Measurements from ENCODE around the gene ATAD3B. TPM values are rescaled to one million over a fixed set of nuclear protein-coding genes. Genes with fewer than 3 reads are reported as not detected.

Gene ATAD3B
- total RNA-seq, 1 experiment from 2014 or later, result 62.9 TPM

DNA sequence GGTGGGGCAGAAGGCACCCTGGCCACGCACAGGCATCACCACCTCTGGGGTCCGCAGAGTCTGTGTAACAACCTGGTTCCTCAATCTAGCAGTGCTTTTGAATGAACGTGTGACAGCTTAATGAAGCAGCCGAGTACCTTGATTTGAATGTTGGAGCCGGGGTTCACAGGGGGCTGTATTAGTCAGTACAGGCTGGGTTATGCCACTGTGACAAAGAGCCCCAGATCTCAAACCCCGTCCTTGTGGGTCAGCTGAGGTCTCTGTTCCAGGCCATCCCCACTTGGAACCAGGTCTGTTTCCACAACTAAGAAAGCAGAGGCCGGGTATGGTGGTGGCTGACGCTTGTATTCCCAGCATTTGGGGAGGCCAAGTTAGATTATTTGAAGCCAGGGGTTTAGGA lies 58.4 kb downstream of the ATAD3B start:
- H3K27me3 ChIP-seq (ENCODE audit: insufficient read depth, low read length), result no peaks in the 10 kb centered on the region
- no peaks in the 10 kb centered on the region for H3K79me2 ChIP-seq (ENCODE audit: insufficient read depth, low read length)
- RAD21 ChIA-PET (ENCODE audit: low non-redundant PET in 1 of 2, low total read pairs in 2 of 2, uncharacterized antibody in 2 of 2, unreplicated experiment in 2 of 2), result no interaction called here
- BruUV-seq (replicated peaks), result no TSS peak
- POLR2A ChIA-PET, result no interaction called here
- no peak for DNase-seq (ENCODE audit: low read depth, low spot score)
- H3K4me1 ChIP-seq (ENCODE audit: control insufficient read depth in 1 of 2, insufficient read depth in 2 of 2, low read length in 2 of 2), result no peaks in the 10 kb centered on the region
- no peak overlapping the region for H2AFZ ChIP-seq (ENCODE audit: low read depth, low read length, poor library complexity, severe bottlenecking)
- H3K4me3 ChIP-seq (replicated peaks in 1 of 2; ENCODE audit: low read depth in 1 of 2, low read length in 2 of 2), result no peak overlapping the region
- ATAC-seq, result no peak
- no peaks in the 10 kb centered on the region for H3K9me2 ChIP-seq (ENCODE audit: insufficient read depth)
- no peaks in the 10 kb centered on the region; a peak in 1 of 4 replicates for H3K9me3 ChIP-seq (ENCODE audit: control insufficient read depth in 1 of 2, insufficient read depth in 1 of 2, low read depth in 1 of 2, low read length in 2 of 2)
- TF ChIP-seq CBX3 (IDR thresholded peaks at IDR 0.05; ENCODE audit: low read depth) (no peak), TCF7L2 (IDR thresholded peaks at IDR 0.05; ENCODE audit: borderline replicate concordance, extremely low read depth, insufficient read depth, insufficient read length) (no peak), EZH2phosphoT487 (IDR thresholded peaks at IDR 0.05; ENCODE audit: borderline replicate concordance) (no peak), ZNF274 (IDR thresholded peaks at IDR 0.05; ENCODE audit: low read depth, low read length) (no peak), ELF1 (IDR thresholded peaks at IDR 0.05; ENCODE audit: borderline replicate concordance, low read depth) (no peak), CEBPB (IDR thresholded peaks at IDR 0.05; ENCODE audit: low read depth) (no peak), POLR2AphosphoS5 (IDR thresholded peaks at IDR 0.05; ENCODE audit: low read depth, low read length) (no peak), EGR1 (IDR thresholded peaks at IDR 0.05; ENCODE audit: low read depth) (no peak), YY1 (IDR thresholded peaks at IDR 0.05; ENCODE audit: extremely low read depth, insufficient replicate concordance, low read depth, low read length) (no peak), SRF (IDR thresholded peaks at IDR 0.05; ENCODE audit: low read depth) (no peak)
- TF ChIP-seq, protein P1, sequence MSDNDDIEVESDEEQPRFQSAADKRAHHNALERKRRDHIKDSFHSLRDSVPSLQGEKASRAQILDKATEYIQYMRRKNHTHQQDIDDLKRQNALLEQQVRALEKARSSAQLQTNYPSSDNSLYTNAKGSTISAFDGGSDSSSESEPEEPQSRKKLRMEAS (IDR thresholded peaks at IDR 0.05), result no peak
- TF ChIP-seq, protein P2, sequence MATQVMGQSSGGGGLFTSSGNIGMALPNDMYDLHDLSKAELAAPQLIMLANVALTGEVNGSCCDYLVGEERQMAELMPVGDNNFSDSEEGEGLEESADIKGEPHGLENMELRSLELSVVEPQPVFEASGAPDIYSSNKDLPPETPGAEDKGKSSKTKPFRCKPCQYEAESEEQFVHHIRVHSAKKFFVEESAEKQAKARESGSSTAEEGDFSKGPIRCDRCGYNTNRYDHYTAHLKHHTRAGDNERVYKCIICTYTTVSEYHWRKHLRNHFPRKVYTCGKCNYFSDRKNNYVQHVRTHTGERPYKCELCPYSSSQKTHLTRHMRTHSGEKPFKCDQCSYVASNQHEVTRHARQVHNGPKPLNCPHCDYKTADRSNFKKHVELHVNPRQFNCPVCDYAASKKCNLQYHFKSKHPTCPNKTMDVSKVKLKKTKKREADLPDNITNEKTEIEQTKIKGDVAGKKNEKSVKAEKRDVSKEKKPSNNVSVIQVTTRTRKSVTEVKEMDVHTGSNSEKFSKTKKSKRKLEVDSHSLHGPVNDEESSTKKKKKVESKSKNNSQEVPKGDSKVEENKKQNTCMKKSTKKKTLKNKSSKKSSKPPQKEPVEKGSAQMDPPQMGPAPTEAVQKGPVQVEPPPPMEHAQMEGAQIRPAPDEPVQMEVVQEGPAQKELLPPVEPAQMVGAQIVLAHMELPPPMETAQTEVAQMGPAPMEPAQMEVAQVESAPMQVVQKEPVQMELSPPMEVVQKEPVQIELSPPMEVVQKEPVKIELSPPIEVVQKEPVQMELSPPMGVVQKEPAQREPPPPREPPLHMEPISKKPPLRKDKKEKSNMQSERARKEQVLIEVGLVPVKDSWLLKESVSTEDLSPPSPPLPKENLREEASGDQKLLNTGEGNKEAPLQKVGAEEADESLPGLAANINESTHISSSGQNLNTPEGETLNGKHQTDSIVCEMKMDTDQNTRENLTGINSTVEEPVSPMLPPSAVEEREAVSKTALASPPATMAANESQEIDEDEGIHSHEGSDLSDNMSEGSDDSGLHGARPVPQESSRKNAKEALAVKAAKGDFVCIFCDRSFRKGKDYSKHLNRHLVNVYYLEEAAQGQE (IDR thresholded peaks at IDR 0.05; ENCODE audit: low read depth), result no peak
- TF ChIP-seq, protein P3, sequence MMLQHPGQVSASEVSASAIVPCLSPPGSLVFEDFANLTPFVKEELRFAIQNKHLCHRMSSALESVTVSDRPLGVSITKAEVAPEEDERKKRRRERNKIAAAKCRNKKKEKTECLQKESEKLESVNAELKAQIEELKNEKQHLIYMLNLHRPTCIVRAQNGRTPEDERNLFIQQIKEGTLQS (IDR thresholded peaks at IDR 0.05), result no peak
- TF ChIP-seq, protein P4, sequence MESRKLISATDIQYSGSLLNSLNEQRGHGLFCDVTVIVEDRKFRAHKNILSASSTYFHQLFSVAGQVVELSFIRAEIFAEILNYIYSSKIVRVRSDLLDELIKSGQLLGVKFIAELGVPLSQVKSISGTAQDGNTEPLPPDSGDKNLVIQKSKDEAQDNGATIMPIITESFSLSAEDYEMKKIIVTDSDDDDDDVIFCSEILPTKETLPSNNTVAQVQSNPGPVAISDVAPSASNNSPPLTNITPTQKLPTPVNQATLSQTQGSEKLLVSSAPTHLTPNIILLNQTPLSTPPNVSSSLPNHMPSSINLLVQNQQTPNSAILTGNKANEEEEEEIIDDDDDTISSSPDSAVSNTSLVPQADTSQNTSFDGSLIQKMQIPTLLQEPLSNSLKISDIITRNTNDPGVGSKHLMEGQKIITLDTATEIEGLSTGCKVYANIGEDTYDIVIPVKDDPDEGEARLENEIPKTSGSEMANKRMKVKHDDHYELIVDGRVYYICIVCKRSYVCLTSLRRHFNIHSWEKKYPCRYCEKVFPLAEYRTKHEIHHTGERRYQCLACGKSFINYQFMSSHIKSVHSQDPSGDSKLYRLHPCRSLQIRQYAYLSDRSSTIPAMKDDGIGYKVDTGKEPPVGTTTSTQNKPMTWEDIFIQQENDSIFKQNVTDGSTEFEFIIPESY (IDR thresholded peaks at IDR 0.05; ENCODE audit: extremely low read depth, insufficient replicate concordance, low read length), result no peak
- CTCF ChIA-PET, result no interaction called here
- peaks cover 6 to 37% of the 10 kb centered on the region in 2 experiments; a peak in 3 of 4 replicates for H3K36me3 ChIP-seq (ENCODE audit: control insufficient read depth in 1 of 2, insufficient read depth in 2 of 2, low read length in 2 of 2)
- no peak overlapping the region for H3K9ac ChIP-seq (ENCODE audit: low read length)
- no peak overlapping the region for H3K27ac ChIP-seq (ENCODE audit: low read depth, low read length)
- intact Hi-C loops (cut with micrococcal nuclease), result no loop called here
- no peaks in the 10 kb centered on the region for H4K20me1 ChIP-seq (ENCODE audit: insufficient read depth)
- no peak overlapping the region for H3K4me2 ChIP-seq (ENCODE audit: low read length)
